Activated CD4-positive, CD25-positive, alpha-beta regulatory T cell (primary cell): ENCODE measurements around the gene UVRAG.

Experiments used
- DNase-seq, 4 experiments: peaks; one replicate each; lab custom pipeline; 2025; lab: John Stamatoyannopoulos, UW

Gene UVRAG

DNA sequence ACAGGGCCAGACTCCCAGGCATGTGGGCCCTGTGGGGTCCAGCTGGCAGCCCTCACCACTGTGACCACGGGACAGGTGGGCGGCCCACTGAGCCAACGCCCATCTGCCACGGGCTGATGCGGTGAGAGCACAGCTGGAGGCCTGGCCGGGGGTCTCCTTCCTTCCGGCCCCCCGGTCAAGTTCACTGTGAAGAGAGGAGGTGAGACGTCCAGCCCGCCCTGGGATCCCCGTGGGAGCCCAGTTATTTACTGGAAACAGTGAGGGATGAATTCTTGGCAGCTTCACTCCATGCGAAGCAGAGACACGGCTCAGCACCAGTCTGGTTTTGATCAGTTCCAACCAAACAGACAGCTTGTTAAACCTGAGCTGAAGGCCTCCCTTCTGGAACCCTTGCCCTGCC, 352.6 kb downstream of the UVRAG start:
- no peak for DNase-seq

DNA sequence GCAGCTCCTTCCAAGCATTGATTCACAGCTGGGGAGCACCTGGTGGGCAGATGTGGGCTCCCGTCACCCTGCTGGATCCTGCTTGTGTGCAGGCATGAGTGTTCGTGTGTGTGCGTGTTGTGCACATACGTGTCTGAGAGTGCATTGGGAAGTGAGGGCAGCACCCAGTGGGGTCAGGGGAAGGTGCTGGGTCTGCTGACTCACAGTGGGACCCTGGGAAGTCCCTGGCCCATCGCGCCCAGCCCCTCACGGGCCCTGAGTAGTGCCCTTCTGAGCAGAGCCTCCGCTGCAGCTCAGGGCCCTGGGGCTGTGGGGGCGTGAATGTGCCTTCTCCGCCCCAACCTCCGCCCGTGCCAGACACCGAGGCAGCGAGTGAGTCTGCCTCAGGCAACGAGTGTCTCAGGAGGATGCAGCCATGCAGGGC, 354.5 kb downstream of the UVRAG start:
- DNase-seq = no peak

DNA sequence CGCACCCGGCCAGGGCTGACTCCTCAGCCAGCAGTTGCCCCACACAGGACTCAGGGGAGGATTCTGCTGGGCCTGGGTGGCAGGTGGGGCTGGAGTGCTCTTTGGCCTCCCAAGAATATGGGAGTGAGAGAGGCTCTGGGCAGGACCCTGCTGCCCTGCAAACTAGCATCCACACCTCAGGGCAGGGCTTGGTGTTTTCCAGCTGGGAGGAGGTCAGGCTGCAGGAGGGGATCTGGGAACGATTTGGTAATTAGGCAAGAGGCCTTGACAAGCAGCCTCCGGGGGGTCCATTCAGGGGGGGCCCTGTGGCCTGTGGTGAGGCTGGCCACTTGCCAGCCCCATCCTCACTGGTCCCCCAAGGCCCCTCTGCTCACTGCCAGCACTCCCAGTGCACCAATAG, 355.5 kb downstream of the UVRAG start:
- DNase-seq = no peak

DNA sequence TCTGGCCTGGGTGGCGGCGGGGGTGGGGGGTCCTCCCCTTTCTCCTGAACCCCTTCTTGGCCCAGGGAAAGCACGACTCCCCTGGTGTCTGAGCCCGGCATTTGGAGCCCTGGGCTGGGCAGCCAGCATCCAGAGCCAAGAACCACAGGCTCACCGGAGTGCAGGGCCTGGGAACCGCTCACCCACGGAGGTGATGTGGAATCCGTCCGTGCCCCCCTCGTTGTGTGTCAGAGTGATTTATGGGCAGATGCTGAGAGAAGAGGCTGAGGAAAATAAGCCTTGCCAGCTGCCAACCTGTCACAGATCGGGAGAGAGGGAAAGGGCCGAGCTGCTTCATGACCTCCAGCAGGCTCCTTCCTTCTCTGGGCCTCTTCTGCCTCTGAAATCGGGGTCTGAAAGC, 357.6 kb downstream of the UVRAG start:
- no peak for DNase-seq

DNA sequence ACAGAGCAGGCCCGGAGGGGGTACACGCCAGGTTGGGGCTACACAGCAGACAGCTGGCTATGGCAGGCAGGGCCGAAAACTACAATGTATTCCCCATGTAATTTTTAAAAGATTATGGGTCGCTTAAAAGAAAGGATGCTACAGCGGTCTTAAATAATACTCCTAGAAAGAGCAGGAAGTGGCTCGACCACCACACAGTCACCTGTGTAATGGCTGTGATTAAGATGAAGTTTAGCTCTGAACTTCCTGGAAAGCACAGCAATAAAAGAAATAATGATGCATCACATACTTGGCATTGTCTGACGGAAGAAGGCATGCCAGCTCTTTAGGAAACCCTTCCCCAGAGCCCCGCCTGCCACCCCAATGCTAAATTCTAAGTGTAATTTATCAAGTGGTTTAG, 358.7 kb downstream of the UVRAG start:
- DNase-seq = no peak

DNA sequence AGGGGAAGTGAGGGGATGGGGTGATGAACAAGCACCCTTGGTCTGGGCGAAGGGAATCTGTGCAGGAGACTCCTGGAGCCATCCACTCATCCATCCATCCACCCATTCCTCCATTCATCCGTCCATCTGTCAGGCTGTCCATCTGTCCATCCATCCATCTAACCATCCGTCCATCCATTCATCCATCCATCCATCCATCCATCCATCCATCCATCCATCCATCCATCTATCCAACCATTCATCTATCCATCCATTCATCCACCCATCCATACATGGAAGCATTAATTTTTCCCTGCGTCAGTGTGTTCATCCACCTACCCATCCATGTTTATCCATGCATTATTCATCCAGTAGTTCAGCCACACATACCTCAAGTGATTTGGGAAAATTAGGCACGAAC, 359.3 kb downstream of the UVRAG start:
- DNase-seq = no peak

DNA sequence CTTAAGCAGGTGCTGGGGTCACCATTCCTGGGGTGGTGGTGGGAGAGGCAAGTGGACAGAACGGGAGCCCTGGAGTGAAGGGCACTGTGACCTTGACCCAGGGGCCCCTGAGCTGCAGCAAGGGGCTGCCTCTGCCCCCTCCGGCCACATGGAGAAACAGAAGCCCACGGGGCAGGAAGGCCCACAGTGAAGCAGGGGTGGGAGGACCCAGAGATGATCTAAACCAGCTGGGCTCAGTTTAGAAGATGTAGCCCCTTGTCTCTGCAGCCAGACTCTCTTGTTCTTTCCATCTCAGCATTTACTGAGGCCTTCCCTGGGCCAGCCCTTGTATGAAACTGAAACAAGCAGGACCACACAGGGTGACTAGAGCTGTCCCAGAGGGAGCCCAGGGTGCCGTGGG, 360.8 kb downstream of the UVRAG start:
- DNase-seq = no peak

DNA sequence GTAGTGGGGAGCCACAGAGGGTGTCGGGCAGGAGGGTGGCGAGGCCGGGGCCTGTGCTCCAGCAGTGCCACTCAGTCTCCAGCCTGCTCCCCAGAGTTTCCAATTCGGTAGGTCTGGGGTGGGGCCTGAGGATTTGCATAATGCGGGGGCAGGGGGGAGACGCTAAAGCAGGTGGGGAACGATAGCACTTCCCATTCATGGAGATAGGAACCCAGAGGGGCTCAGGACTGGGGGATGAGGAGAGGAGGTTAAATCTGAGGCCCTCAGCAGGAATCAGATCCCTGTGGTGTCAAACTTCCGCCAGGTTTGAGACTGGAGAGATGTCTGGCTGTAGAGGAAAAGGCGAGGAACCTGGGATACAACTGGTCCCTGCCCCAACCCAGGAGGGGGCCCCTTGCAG, 361.5 kb downstream of the UVRAG start:
- DNase-seq = no peak

DNA sequence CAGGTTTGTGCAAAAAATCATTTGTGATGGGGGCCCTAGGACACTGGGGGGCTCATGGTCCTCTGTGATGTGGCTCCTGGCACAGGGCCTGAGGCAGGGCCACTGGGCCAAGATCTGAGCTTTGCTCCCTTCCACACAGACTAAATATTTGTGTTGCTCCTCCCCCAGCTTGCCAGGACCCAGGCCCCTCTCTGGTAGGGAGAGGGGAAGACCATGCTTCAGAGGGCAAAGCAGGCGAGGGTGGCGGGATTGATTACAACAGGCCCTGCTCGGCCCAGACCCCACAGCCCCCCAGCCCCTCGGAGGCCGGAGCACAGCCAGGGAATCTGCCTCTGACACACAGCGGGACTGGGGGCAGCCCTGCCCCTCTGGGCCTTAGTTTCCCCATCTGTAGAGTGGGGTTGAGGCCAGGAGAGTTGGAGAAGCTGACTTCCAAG, 362.3 kb downstream of the UVRAG start:
- no peak for DNase-seq

DNA sequence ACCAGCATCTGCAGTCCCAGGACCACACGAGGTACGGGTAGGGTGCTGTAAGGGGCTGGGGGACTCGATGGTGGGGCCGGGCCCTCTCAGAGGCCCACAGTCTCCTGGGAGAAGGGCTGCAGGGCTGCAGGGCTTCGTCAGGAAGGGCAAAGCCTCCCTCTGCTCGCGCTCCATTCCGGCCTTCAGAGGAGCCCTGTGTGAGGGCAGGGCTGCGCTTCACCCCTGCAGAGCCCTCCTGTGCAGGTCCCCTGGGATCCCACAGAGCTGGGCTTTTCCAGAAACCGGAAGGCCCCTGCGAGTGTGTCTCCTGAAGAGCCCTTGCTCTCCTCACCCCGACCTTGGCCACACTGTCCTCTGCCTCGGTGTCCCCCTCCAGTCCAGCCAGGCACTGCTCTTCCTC, 364.1 kb downstream of the UVRAG start:
- no peak for DNase-seq

DNA sequence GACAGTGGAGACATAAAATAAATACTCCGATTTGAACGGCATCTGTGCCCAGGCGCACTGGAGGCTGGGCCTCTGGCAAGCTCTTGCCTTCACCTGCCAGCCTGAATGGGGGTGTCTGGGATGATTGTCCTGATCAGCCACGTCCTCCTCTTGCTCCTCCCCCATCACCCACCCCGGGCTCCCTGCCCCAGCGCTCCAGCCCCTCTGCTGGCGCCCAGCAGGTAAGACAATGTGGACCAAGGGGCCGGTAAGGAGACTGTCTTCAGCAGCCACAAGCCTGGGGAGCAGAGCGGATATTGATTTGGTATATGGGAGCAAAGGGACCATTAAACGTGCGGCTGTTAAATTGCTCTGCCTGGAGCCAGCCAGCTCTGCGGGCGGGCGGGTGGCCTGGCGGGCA, 366.4 kb downstream of the UVRAG start:
- DNase-seq = no peak

DNA sequence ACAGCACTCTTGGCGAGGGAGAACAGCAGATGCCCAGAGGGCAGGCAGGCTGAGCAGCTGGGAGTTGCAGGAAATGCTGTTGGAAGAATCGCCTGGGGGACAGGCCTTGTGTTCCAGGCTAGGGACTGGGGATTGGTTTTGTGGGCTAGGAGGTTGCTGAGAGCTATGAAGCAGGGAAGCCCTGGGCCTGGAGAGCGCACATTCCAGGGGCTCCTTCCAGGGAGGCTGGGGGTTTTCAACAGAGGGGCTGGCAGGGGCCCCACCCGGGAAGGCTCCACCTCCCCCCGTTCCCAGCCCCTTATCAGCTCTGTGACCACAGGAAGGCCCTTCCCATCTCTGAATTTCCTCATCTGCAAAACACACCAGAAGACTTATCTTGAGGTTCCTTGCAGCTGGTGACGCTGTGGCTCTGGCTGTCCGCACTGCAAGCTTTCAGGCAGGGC, 369.6 kb downstream of the UVRAG start:
- no peak for DNase-seq

DNA sequence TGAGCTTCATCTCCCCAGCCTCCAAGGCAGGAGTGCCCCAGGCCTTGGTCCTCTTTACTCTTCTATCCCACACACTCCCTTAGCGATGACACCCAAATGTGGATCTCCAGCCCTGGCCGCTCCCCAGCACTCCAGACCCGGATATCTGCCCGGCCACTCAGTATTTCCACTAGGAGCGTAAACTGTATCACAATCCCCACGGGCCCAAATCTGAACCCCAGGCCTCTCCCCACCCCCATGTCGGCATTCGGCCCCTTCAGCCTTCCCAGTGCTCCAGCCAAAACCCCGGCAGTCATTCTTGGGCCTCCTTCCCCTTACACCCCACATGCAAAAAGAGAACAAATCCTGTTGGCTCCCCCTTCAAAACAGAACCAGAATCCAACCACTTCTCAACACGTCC, 370.5 kb downstream of the UVRAG start:
- no peak for DNase-seq

DNA sequence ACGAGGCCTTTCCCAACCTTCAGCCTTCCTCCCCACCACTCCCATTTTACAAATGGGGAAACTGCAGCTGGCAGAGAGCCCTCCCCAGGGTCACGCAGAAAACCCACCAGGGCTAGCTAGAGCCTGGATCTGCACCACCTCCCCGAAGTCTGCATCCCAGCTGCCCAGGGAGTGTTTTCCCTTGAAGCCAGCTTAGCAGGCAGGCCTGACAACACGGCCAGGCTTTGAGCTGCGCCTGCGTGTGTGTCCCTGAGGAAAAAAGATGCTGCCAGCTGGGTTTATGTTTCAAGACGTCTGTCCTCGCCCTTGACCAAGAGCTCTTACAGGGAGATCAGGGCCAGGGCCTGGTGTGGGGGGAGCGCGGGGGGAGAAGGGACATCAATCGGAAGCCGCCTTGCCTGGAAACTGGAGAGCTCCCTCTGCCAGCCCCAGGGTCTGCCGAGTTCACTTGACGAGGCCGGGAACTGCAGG, 371.0 kb downstream of the UVRAG start:
- no peak for DNase-seq

DNA sequence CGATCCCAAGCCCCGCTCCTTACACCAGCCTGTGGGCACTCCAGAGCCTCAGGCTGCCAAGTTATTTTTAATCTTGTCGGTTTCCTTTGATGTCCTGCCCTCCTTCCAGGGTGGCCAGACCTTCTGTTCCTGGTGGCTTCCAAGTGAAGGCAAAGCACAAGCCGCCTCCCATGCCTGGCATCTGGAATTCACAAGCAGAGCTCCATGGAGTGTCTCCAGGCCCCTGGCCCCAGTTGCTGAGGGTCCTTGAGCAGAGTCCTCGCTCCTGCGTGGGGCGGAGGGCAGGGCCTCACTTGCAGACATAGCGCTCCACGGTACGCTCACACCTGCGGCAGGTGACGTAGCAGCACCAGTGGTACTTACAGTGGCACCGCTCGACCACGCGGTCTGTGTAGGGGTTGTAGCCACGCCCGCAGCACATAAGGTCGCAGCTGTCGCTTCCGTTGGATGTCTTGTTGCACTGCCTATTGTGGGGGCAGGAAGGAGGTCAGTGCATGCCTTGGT, 371.8 kb downstream of the UVRAG start:
- no peak for DNase-seq

DNA sequence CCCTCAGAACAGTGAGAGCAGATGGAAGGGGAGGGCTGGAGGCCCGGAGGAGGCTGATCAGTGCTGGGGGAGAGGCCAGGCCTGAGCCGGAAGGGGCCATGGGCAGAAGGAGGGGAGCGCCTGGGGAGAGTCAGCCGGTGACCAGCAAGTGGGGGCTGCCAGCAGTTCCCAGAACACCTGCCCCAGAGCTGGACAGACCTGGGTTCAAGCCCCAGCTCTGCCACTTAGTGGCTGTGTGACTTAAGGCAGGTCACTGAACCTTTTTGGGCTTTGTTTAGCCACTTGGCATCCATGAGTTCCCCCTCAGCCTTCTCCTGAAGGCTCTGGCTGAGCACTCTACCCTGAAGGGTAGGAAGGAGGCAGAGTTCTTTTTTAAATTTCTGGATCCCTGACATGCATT, 373.9 kb downstream of the UVRAG start:
- DNase-seq = no peak

DNA sequence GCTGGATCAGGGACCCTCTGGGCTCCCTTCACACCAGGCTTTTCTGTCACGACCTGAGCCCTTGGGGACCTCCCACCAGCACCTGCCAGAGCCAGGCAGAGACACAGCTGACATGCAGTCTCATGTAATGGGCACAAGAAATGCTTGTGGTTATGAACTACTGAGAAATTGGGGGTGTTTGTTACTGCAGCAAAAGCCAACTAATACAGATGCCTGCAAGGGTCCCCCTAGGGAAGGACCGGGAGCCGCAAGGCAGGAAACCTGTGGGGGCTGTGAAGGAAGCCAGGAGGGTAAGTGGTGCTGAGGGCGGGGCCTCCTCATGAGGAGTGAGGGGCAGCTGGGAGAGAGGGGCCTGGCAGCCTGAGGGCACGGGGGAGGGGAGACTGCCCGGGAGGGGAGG, 374.7 kb downstream of the UVRAG start:
- no peak for DNase-seq

DNA sequence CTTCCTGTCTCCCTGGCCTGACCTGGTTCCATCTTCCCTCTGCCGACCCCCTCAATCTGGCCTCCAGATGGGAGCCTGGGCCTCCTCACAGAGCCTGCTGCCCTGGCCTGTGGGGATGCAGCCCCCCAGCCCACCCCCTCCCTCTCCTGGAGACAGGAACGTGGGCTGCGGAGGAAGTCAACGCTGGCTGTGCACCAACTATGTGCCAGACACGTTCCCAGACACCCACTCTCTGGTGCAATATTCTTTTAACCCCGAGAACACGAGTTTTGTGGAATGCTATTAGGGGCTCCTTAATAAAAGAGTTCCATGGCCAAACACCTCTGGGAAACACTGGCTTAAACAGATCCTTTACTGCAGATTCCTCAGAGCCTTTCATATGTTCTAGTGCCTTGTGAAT, 375.4 kb downstream of the UVRAG start:
- DNase-seq = no peak
